Fibroblast of lung (primary cell): ENCODE measurements around the gene WRAP73. TPM values are rescaled to one million over a fixed set of nuclear protein-coding genes. Genes with fewer than 3 reads are reported as not detected.

Source experiments
- DNase-seq, 2 donors: peaks; one replicate each; pipeline versions ENCODE4 v3.0.0 to v3.0.0-alpha.2; 2010; ENCODE audit warnings: low read depth in 2 of 2
- H2AFZ ChIP-seq: 2 replicates; pipeline ENCODE4 v1.5.1; 2012; ENCODE audit warnings: low read length, control low read depth, inconsistent platforms
- H3K27ac ChIP-seq: 2 replicates; pipeline ENCODE4 v1.5.1; 2011; ENCODE audit warnings: low read length, control low read depth; ENCODE audit not compliant: insufficient read depth
- H3K27me3 ChIP-seq: 2 replicates; pipeline ENCODE4 v1.5.1; 2011; ENCODE audit warnings: mild to moderate bottlenecking, low read length; ENCODE audit not compliant: control insufficient read depth, insufficient read depth
- H3K36me3 ChIP-seq: 2 replicates; pipeline ENCODE4 v1.5.1; 2011; ENCODE audit warnings: low read length; ENCODE audit not compliant: control insufficient read depth, insufficient read depth
- H3K4me1 ChIP-seq: 2 replicates; pipeline ENCODE4 v1.5.1; 2011; ENCODE audit warnings: low read length; ENCODE audit not compliant: control insufficient read depth, insufficient read depth; ENCODE audit errors: extremely low read depth
- H3K4me2 ChIP-seq: 2 replicates; pipeline ENCODE4 v1.5.1; 2011; ENCODE audit warnings: low read length, control low read depth; ENCODE audit not compliant: insufficient read depth; ENCODE audit errors: extremely low read depth
- H3K4me3 ChIP-seq, 4 experiments: fragments of 200-600 bp in 1 of 4; sonication (generic) in 1 of 4; replicated peaks in 1 of 4; 2 replicates each; pipeline ENCODE4 v1.5.1; 2011 to 2016; ENCODE audit warnings: low read length in 4 of 4, low read depth in 3 of 4, mild to moderate bottlenecking in 3 of 4, control low read depth in 2 of 4, inconsistent platforms in 1 of 4, mixed read lengths in 1 of 4; ENCODE audit not compliant: insufficient read depth in 1 of 4; ENCODE audit errors: control extremely low read depth in 1 of 4
- H3K79me2 ChIP-seq: 2 replicates; pipeline ENCODE4 v1.5.1; 2012; ENCODE audit warnings: mild to moderate bottlenecking, low read length, inconsistent platforms; ENCODE audit not compliant: control insufficient read depth, insufficient read depth
- H3K9ac ChIP-seq: 2 replicates; pipeline ENCODE4 v1.5.1; 2011; ENCODE audit warnings: mild to moderate bottlenecking, low read length, control low read depth; ENCODE audit not compliant: insufficient read depth
- H3K9me3 ChIP-seq: 2 replicates; pipeline ENCODE4 v1.5.1; 2012; ENCODE audit warnings: low read depth, low read length; ENCODE audit not compliant: control insufficient read depth, insufficient read depth
- H4K20me1 ChIP-seq: 2 replicates; pipeline ENCODE4 v1.5.1; 2011; ENCODE audit warnings: low read length; ENCODE audit not compliant: control insufficient read depth, insufficient read depth; ENCODE audit errors: extremely low read depth
- CTCF ChIP-seq, 2 donors: IDR thresholded peaks in 1 of 2; conservative IDR thresholded peaks in 1 of 2; 1 replicate in 1 of 2; 2 replicates in 1 of 2; pipeline ENCODE4 v1.5.1; 2011 to 2012; ENCODE audit warnings: low read length in 2 of 2, control low read depth in 1 of 2, inconsistent platforms in 1 of 2, low read depth in 1 of 2, mild to moderate bottlenecking in 1 of 2
- EZH2 ChIP-seq: IDR thresholded peaks from 2 replicates; pipeline ENCODE4 v1.5.1; 2012; ENCODE audit warnings: low read length, control low read depth, mild to moderate bottlenecking; ENCODE audit errors: missing control alignments
- polyA plus RNA-seq, 2 donors: library from polyadenylated mRNA; depleted of rRNA in 1 of 2; stranded (reverse) in 1 of 2; unstranded in 1 of 2; fragments of >200 nt; gene quantifications; 2 replicates each; pipeline ENCODE4 v1.2.1, GENCODE V29; 2011 to 2012; ENCODE audit warnings: missing spikeins in 1 of 2
- total RNA-seq: library from RNA; depleted of rRNA; stranded (reverse); fragments of >200 nt; gene quantifications from 2 replicates; pipeline ENCODE4 v1.2.1, GENCODE V29; 2014

The WRAP73 gene
- total and polyA plus RNA-seq, 2 donors (not counting 1 experiment from before 2014, with no cell fraction given): 12.0 to 15.0 TPM

GRCh38 chr1:3652548-3653285 lies 2.8 kb upstream of the WRAP73 start:
- Histone ChIP-seq H3K36me3 (no peaks in the 10 kb centered on the region), H3K79me2 (no peaks in the 10 kb centered on the region), H3K27me3 (peaks cover 40% of the 10 kb centered on the region), H3K27ac (no peak overlapping the region), H4K20me1 (no peaks in the 10 kb centered on the region), H3K9me3 (no peaks in the 10 kb centered on the region), H2AFZ (no peak overlapping the region), H3K4me3 (no peak overlapping the region), H3K4me2 (no peak overlapping the region), H3K4me1 (no peaks in the 10 kb centered on the region), H3K9ac (no peak overlapping the region)
- no peak for TF ChIP-seq EZH2
- no peak for TF ChIP-seq CTCF (conservative IDR thresholded peaks at IDR 0.05 in 1 of 2, IDR thresholded peaks at IDR 0.05 in 1 of 2; ENCODE audit: low read depth in 1 of 2, low read length in 2 of 2)
- no peak for DNase-seq

- H4K20me1 ChIP-seq: no peaks in the 10 kb centered on the region
- TF ChIP-seq EZH2 (no peak), CTCF (conservative IDR thresholded peaks at IDR 0.05 in 1 of 2, IDR thresholded peaks at IDR 0.05 in 1 of 2; ENCODE audit: low read depth in 1 of 2, low read length in 2 of 2) (no peak)
- no peaks in the 10 kb centered on the region for H3K79me2 ChIP-seq
- no peaks in the 10 kb centered on the region for H3K4me1 ChIP-seq
- no peak within 1 kb of the TSS for H3K4me3 ChIP-seq
- H3K36me3 ChIP-seq: no peaks in the 10 kb centered on the region
- no peaks in the 10 kb centered on the region for H3K9me3 ChIP-seq
- H3K27ac ChIP-seq: no peak within 1 kb of the TSS
- peak in 1 of 2 donors; percentile 9 for DNase-seq
- no peak within 1 kb of the TSS for H3K9ac ChIP-seq
- no peak within 1 kb of the TSS for H2AFZ ChIP-seq
- peaks cover 40% of the 10 kb centered on the region for H3K27me3 ChIP-seq
- no peak within 1 kb of the TSS for H3K4me2 ChIP-seq
Observed at GRCh38 chr1:3651930-3652547, 2.1 kb upstream of the WRAP73 start, which contains the start of gene TP73. Gene TP73 (plus strand): TSS chr1:3652516. CDS start chr1:3682366, 29,850 bp downstream.

- Histone ChIP-seq H3K36me3 (no peaks in the 10 kb centered on the region), H4K20me1 (no peaks in the 10 kb centered on the region), H2AFZ (no peak overlapping the region), H3K4me2 (no peak overlapping the region), H3K4me3 (no peak overlapping the region), H3K4me1 (no peaks in the 10 kb centered on the region), H3K27ac (no peak overlapping the region), H3K27me3 (peaks cover 40% of the 10 kb centered on the region), H3K79me2 (no peaks in the 10 kb centered on the region), H3K9ac (no peak overlapping the region), H3K9me3 (no peaks in the 10 kb centered on the region)
- DNase-seq: no peak
- no peak for TF ChIP-seq CTCF (conservative IDR thresholded peaks at IDR 0.05 in 1 of 2, IDR thresholded peaks at IDR 0.05 in 1 of 2; ENCODE audit: low read depth in 1 of 2, low read length in 2 of 2)
- TF ChIP-seq EZH2: peak; percentile 94
Observed at GRCh38 chr1:3651026-3651929, 1.4 kb upstream of the WRAP73 start.
